OCI-LY3 (cell line): ENCODE results near the gene ART5.

Source experiments
- H2AFZ ChIP-seq: fragments of 200-600, 300-600 bp; shearing (Covaris generic); 2 replicates; pipeline ENCODE4 v1.6.0; 2014; ENCODE audit warnings: antibody characterized with exemption, low read depth, low read length
- H3K27ac ChIP-seq: fragments of 200-600, 300-600 bp; sonication (generic); 2 replicates; pipeline ENCODE4 v1.5.1; 2014; ENCODE audit warnings: mild to moderate bottlenecking, low read length, moderate library complexity, mixed read lengths
- H3K27me3 ChIP-seq: fragments of 200-600, 300-600 bp; sonication (generic); 2 replicates; pipeline ENCODE4 v1.6.1; 2014; ENCODE audit warnings: low read depth, low read length, mixed read lengths
- H3K36me3 ChIP-seq: fragments of 200-600, 300-600 bp; sonication (generic); replicated peaks from 2 replicates; pipeline ENCODE3; 2014; ENCODE audit warnings: low read depth, low read length, mixed read lengths
- H3K4me1 ChIP-seq: fragments of 300-600, 200-600 bp; sonication (generic); 2 replicates; pipeline ENCODE4 v1.6.1; 2014; ENCODE audit warnings: low read length, mixed read lengths
- H3K4me2 ChIP-seq: fragments of 200-600, 300-600 bp; sonication (generic); 2 replicates; pipeline ENCODE4 v1.6.1; 2014; ENCODE audit warnings: low read length, mixed read lengths
- H3K4me3 ChIP-seq: fragments of 300-600, 200-600 bp; sonication (generic); 2 replicates; pipeline ENCODE4 v1.5.1; 2014; ENCODE audit warnings: antibody characterized with exemption, mild to moderate bottlenecking, low read length, moderate library complexity
- H3K79me2 ChIP-seq: fragments of 300-600, 200-600 bp; shearing (Covaris generic); 2 replicates; pipeline ENCODE4 v1.6.1; 2014; ENCODE audit warnings: mild to moderate bottlenecking, low read length, mixed read lengths
- H3K9ac ChIP-seq: fragments of 300-600, 200-600 bp; shearing (Covaris generic); 2 replicates; pipeline ENCODE4 v1.6.0; 2014; ENCODE audit warnings: mild to moderate bottlenecking, low read length, moderate library complexity
- H3K9me3 ChIP-seq: fragments of 200-600, 300-600 bp; shearing (Covaris generic); 2 replicates; pipeline ENCODE4 v1.6.1; 2014; ENCODE audit warnings: low read length, mixed read lengths; ENCODE audit not compliant: insufficient read depth
- H4K20me1 ChIP-seq: fragments of 200-600, 300-600 bp; sonication (generic); 2 replicates; pipeline ENCODE4 v1.6.1; 2016; ENCODE audit warnings: low read length, mixed read lengths; ENCODE audit not compliant: insufficient read depth
- EZH2phosphoT487 ChIP-seq: fragments of 200-600 bp; shearing (Covaris generic); IDR thresholded peaks from 2 replicates; pipeline ENCODE4 v1.6.1; 2018; ENCODE audit warnings: antibody characterized with exemption, mixed run types, low read depth
- TF ChIP-seq, protein P1 (sequence below): fragments of 200-600, 300-600 bp; sonication (generic); IDR thresholded peaks from 2 replicates; pipeline ENCODE4 v1.5.1; 2014; ENCODE audit warnings: antibody characterized with exemption, low read length, low read depth

The ART5 gene

DNA sequence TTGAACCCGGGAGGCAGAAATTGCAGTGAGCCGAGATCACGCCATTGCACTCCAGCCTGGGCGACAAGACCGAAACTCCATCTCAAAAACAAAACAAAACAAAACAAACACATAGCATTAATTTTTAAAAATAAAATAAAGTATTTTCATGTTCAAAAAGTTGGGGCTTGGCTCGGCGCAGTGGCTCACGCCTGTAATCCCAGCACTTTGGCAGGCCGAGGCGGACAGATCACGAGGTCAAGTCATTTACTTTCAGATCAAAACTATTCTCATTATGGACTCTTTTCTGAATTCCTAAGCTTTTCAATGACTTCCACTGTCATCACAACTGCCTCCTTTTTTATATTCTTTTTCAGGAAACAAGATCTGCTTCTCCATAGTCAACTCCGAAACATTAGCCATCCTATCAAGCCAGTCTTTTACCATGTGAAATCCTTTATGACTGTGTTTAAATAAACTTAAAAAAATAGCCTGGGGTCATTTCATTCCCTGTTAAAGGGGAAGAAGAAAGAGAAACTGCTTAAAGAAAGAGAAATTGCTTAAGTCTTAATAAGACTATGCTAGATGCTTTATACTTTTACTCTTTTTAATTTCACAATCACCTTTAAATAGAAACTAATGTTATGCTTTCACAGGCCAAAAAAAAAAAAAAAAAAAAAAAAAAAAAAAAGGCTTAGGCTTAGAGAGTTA lies 42.5 kb upstream of the ART5 start:
- Histone ChIP-seq H3K79me2 (no peaks in the 10 kb centered on the region), H3K4me2 (no peak overlapping the region), H3K9me3 (no peaks in the 10 kb centered on the region), H2AFZ (no peak overlapping the region), H3K9ac (no peak overlapping the region), H3K27ac (no peak overlapping the region), H3K36me3 (peaks cover 61% of the 10 kb centered on the region), H4K20me1 (no peaks in the 10 kb centered on the region), H3K27me3 (no peaks in the 10 kb centered on the region), H3K4me1 (no peaks in the 10 kb centered on the region), H3K4me3 (no peak overlapping the region)
- TF ChIP-seq, protein P1, sequence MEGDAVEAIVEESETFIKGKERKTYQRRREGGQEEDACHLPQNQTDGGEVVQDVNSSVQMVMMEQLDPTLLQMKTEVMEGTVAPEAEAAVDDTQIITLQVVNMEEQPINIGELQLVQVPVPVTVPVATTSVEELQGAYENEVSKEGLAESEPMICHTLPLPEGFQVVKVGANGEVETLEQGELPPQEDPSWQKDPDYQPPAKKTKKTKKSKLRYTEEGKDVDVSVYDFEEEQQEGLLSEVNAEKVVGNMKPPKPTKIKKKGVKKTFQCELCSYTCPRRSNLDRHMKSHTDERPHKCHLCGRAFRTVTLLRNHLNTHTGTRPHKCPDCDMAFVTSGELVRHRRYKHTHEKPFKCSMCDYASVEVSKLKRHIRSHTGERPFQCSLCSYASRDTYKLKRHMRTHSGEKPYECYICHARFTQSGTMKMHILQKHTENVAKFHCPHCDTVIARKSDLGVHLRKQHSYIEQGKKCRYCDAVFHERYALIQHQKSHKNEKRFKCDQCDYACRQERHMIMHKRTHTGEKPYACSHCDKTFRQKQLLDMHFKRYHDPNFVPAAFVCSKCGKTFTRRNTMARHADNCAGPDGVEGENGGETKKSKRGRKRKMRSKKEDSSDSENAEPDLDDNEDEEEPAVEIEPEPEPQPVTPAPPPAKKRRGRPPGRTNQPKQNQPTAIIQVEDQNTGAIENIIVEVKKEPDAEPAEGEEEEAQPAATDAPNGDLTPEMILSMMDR = no peak
- TF ChIP-seq EZH2phosphoT487 = no peak

DNA sequence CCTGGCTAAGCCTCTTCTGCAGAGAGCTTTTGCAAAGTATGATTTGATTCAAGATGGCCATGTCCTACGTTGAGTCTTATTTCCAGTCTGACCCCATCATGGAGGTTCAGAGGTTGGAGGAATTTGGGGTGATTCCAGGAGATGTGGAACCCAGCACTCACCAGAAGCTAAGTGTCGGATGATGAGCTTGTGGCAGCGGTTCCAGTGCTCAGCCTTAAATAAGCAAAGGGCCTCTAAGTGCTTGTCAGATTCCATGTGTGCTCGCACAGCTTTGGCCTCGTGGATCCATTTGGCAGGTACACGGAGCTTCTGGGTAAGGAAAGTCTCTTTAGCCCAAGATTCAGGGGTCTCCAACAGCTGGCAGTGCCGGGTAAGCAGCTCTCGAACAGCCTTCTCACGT lies 41.2 kb upstream of the ART5 start:
- Histone ChIP-seq H3K9me3 (no peaks in the 10 kb centered on the region), H2AFZ (no peak overlapping the region), H3K36me3 (peaks cover 71% of the 10 kb centered on the region), H3K4me3 (no peak overlapping the region), H3K27me3 (no peaks in the 10 kb centered on the region), H3K4me1 (no peaks in the 10 kb centered on the region), H3K79me2 (no peaks in the 10 kb centered on the region), H3K9ac (no peak overlapping the region), H4K20me1 (no peaks in the 10 kb centered on the region), H3K27ac (no peak overlapping the region), H3K4me2 (no peak overlapping the region)
- TF ChIP-seq EZH2phosphoT487 = no peak
- TF ChIP-seq, protein P1 = no peak

DNA sequence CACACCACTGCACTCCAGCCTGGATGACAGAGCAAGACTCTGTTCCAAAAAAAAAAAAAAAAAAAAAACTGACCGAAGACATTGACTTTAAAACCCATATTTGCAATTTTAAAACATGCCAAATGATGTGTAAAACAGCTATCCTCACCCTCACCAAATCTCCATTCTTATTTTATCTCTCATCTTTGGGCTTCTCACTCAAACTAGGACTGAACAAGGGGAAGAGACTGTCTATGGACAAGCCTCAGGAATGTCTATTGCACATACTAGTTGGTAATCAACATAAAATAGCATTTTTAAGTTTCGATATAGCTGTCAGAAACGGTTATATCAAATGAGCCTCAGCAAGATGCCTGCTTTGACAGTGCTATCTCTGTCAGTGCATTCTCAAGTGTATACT lies 37.3 kb upstream of the ART5 start:
- Histone ChIP-seq H3K4me2 (no peak overlapping the region), H4K20me1 (no peaks in the 10 kb centered on the region), H3K4me3 (no peak overlapping the region), H3K27me3 (no peaks in the 10 kb centered on the region), H2AFZ (no peak overlapping the region), H3K36me3 (peaks cover 71% of the 10 kb centered on the region), H3K9me3 (no peaks in the 10 kb centered on the region), H3K9ac (no peak overlapping the region), H3K4me1 (no peaks in the 10 kb centered on the region), H3K27ac (no peak overlapping the region), H3K79me2 (no peaks in the 10 kb centered on the region)
- no peak for TF ChIP-seq EZH2phosphoT487

DNA sequence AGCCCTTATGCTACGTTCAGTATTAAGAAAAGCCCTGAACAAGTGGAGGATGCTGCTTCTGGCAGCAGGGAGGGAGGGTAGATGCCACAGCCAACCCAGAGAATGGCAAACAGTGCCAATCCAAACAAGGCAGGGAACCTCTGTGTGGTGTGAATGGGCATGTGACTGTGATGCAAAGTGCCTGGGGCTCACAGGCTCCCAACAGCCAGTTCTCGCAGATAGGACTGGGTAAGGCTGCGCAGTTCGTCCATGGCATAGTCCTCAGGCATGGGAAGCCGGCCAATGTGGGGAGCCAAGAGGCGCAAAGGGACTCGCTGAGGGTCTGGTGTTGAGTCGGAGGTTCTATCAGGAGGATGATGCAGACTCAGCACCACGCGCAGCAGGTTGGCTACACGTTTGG lies 34.2 kb upstream of the ART5 start:
- TF ChIP-seq, protein P1 = no peak
- no peak for TF ChIP-seq EZH2phosphoT487
- no peak overlapping the region for H3K4me2 ChIP-seq
- no peak overlapping the region for H3K27ac ChIP-seq
- H3K9ac ChIP-seq = no peak overlapping the region
- H2AFZ ChIP-seq = no peak overlapping the region
- H3K9me3 ChIP-seq = no peaks in the 10 kb centered on the region
- H3K27me3 ChIP-seq = no peaks in the 10 kb centered on the region
- H3K4me3 ChIP-seq = no peak overlapping the region
- H3K79me2 ChIP-seq = no peaks in the 10 kb centered on the region
- H3K36me3 ChIP-seq = peaks cover 66% of the 10 kb centered on the region
- H3K4me1 ChIP-seq = peaks cover 6% of the 10 kb centered on the region; the same call in 1 of the 2 replicates
- no peaks in the 10 kb centered on the region for H4K20me1 ChIP-seq
